ENCODE results near the gene TSPAN17. TPM values are rescaled to one million over a fixed set of nuclear protein-coding genes. Genes with fewer than 3 reads are reported as not detected.

Gene TSPAN17
- total RNA-seq, 1 donor from 2014 or later: 49.8 TPM

- Mint-ChIP-seq H3K36me3 (ENCODE audit: low read depth) (no peaks in the 10 kb centered on the region), H3K4me1 (ENCODE audit: low read depth) (peaks cover 11% of the 10 kb centered on the region), H3K4me3 (ENCODE audit: unreplicated experiment) (no peak overlapping the region), H3K27me3 (ENCODE audit: low read depth) (peaks cover 47% of the 10 kb centered on the region), H3K27ac (ENCODE audit: unreplicated experiment) (no peak overlapping the region), H3K9me3 (ENCODE audit: low read depth) (no peaks in the 10 kb centered on the region)
- no peak for DNase-seq (ENCODE audit: low spot score)
- no peak for TF ChIP-seq CTCF (IDR thresholded peaks at IDR 0.05)
Measured at GRCh38 chr5:176624142-176624541, 23.1 kb upstream of the TSPAN17 start.

DNA sequence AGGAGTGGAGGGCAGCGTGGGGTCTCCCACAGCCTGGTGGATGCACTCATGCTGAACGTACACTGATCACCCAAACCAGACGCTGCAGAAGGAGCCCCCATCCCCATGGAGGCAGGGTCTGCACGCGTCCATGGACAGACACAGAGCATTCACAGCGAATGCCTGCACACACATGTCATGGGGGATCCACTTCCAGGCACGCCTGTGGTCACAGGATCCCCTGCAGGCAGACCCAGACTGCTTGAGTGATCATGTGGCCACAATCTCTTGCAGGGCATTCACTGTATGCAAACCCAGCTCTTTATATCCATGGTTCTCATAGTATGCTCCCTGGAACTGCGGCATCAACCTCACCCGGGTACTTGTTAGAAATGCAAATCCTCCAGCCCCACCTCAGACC, 22.3 kb upstream of the TSPAN17 start:
- Mint-ChIP-seq H3K27me3 (ENCODE audit: low read depth) (peaks cover 54% of the 10 kb centered on the region), H3K36me3 (ENCODE audit: low read depth) (no peaks in the 10 kb centered on the region), H3K27ac (ENCODE audit: unreplicated experiment) (no peak overlapping the region), H3K9me3 (ENCODE audit: low read depth) (no peaks in the 10 kb centered on the region), H3K4me3 (ENCODE audit: unreplicated experiment) (no peak overlapping the region), H3K4me1 (ENCODE audit: low read depth) (peaks cover 14% of the 10 kb centered on the region)
- DNase-seq (ENCODE audit: low spot score): no peak
- TF ChIP-seq CTCF (IDR thresholded peaks at IDR 0.05): no peak

DNA sequence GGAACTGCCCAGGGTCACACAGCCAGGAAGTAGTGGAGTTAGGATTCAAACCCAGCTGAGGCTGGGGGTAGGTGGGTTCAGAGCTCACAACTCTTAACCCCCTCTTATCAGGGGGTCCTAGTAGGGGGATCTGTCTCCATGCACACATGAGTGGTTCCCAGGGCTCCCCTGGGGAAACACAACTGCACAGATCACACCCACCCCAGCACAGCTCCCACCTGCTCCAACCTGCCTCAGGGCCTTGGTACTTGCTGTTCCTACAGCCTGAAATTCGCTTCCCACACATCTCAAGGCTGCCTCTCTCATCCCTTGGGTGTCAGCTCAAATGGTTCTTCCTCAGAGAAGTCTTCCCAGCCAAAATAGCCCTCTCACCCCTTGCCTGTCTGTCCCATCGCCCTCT, 21.8 kb upstream of the TSPAN17 start:
- no peaks in the 10 kb centered on the region for H3K9me3 Mint-ChIP-seq (ENCODE audit: low read depth)
- H3K4me3 Mint-ChIP-seq (ENCODE audit: unreplicated experiment): no peak overlapping the region
- no peak overlapping the region for H3K27ac Mint-ChIP-seq (ENCODE audit: unreplicated experiment)
- peaks cover 10% of the 10 kb centered on the region for H3K4me1 Mint-ChIP-seq (ENCODE audit: low read depth)
- no peak for DNase-seq (ENCODE audit: low spot score)
- H3K36me3 Mint-ChIP-seq (ENCODE audit: low read depth): no peaks in the 10 kb centered on the region
- no peak for TF ChIP-seq CTCF (IDR thresholded peaks at IDR 0.05)
- H3K27me3 Mint-ChIP-seq (ENCODE audit: low read depth): peaks cover 51% of the 10 kb centered on the region

GRCh38 chr5:176625966-176626875, 21.1 kb upstream of the TSPAN17 start:
- TF ChIP-seq CTCF (IDR thresholded peaks at IDR 0.05): no peak
- Mint-ChIP-seq H3K36me3 (ENCODE audit: low read depth) (peaks cover 2% of the 10 kb centered on the region), H3K4me1 (ENCODE audit: low read depth) (peaks cover 13% of the 10 kb centered on the region), H3K27ac (ENCODE audit: unreplicated experiment) (no peak overlapping the region), H3K9me3 (ENCODE audit: low read depth) (no peaks in the 10 kb centered on the region), H3K4me3 (ENCODE audit: unreplicated experiment) (no peak overlapping the region), H3K27me3 (ENCODE audit: low read depth) (peaks cover 57% of the 10 kb centered on the region)
- no peak for DNase-seq (ENCODE audit: low spot score)

DNA sequence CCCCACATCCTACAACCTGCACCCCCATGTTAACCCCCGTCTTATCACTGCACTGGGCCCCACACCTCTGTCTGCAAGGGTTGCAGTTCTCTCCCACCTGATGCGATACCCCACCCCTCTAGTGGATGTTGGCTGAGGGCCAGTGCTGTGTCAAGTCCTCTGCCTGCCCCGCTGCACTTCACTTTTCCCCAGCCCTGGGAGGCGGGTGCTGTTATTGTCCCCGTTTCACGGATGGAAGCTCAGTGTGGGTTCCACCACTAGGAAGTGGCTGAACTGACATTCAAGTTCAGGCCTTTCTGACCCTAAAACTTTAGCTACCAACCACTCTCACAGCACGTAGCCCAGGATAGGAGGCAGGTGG, 20.4 kb upstream of the TSPAN17 start:
- no peak overlapping the region for H3K4me3 Mint-ChIP-seq (ENCODE audit: unreplicated experiment)
- H3K36me3 Mint-ChIP-seq (ENCODE audit: low read depth): peaks cover 2% of the 10 kb centered on the region
- H3K27ac Mint-ChIP-seq (ENCODE audit: unreplicated experiment): no peak overlapping the region
- no peaks in the 10 kb centered on the region for H3K9me3 Mint-ChIP-seq (ENCODE audit: low read depth)
- no peak for DNase-seq (ENCODE audit: low spot score)
- peaks cover 11% of the 10 kb centered on the region for H3K4me1 Mint-ChIP-seq (ENCODE audit: low read depth)
- H3K27me3 Mint-ChIP-seq (ENCODE audit: low read depth): peaks cover 63% of the 10 kb centered on the region
- no peak for TF ChIP-seq CTCF (IDR thresholded peaks at IDR 0.05)
